Measurements from ENCODE around the gene KLF7. TPM values are rescaled to one million over a fixed set of nuclear protein-coding genes. Genes with fewer than 3 reads are reported as not detected.

The KLF7 gene
- total and polyA plus RNA-seq, 5 donors from 2014 or later: 5.9 to 64.3 (median 9.3) TPM

DNA sequence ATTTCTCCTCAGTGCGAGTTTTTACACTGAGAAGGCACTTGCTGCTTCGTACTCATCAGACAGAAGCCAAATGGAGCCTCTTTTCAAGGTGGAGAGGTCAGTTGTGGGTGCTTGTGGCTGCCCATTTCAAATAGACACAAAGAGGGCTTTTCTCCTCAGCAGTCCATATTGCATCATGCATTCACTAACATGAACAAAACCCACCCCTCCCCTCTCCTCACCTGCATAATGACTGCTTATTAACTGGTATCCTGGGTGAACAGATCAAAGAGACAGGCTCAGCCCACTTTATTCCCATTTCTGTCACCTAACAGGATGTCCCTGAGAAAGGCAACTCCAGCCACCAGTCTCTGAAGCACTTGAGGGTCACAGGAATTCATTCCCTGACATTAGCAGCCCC is 28.9 kb downstream of the KLF7 start:
- Histone ChIP-seq H3K4me1 (ENCODE audit: control insufficient read depth, insufficient read depth, low read length, poor library complexity, severe bottlenecking) (peaks cover 19% of the 10 kb centered on the region), H3K9me3 (ENCODE audit: control insufficient read depth in 2 of 2, low read length in 2 of 2) (no peaks in the 10 kb centered on the region), H3K36me3 (ENCODE audit: control insufficient read depth, insufficient read depth, low read length) (no peaks in the 10 kb centered on the region), H3K4me3 (ENCODE audit: low read depth, low read length) (no peak overlapping the region), H3K27me3 (ENCODE audit: control insufficient read depth, insufficient read depth, low read length) (no peaks in the 10 kb centered on the region), H3K27ac (ENCODE audit: insufficient read depth, low read length, poor library complexity, severe bottlenecking) (no peak overlapping the region)
- Mint-ChIP-seq H3K27me3 (no peaks in the 10 kb centered on the region), H3K4me1 (peaks cover 16 to 85% (median 41%) of the 10 kb centered on the region in 4 donors), H3K27ac (no peak overlapping the region), H3K36me3 (peaks cover 37% of the 10 kb centered on the region), H3K9me3 (peaks cover 0 to 2% (median 0%) of the 10 kb centered on the region in 7 donors), H3K4me3 (no peak overlapping the region)
- DNase-seq (no peak), ATAC-seq (ENCODE audit: low read depth in 2 of 2) (no peak)

DNA sequence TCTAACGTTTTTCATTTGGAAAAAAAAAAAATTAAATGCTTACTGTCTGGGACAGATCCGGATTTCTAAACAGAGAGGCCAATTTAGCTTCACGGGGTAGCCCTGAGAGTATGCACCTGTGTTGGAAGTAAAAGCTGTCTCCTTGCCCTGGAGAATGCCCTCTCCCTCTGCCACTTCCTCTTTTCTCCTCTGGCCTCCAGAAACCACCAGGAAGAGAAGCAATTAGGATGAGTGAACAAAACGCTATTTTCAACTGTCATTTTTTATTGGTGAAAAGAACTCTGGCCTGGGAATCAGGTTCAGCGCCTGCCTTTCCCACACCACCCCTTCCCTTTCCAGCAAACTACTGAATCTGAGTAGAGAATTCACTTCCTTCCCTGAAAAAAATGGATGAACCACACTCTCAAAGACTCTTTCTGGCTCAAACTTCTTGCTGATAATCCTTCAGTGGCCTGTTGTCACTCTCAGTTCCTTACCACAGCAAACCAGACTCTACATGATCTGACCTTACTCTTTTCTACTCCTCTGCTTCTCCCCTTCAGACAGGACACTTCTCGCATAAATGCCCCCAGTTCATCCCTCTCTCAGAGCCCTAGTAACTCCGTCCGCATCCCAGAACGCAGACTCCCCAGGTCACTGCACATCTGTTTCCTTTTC is 29.8 kb downstream of the KLF7 start:
- Mint-ChIP-seq H3K27ac (peak overlapping the region; percentile 21 to 88 (median 74)), H3K27me3 (no peaks in the 10 kb centered on the region), H3K4me3 (peak overlapping the region in 2 of 4 donors; percentile 4 to 44), H3K4me1 (peaks cover 20 to 83% (median 39%) of the 10 kb centered on the region in 4 donors), H3K9me3 (peaks cover 0 to 2% (median 0%) of the 10 kb centered on the region in 7 donors), H3K36me3 (peaks cover 42% of the 10 kb centered on the region)
- Histone ChIP-seq H3K36me3 (ENCODE audit: control insufficient read depth, insufficient read depth, low read length) (no peaks in the 10 kb centered on the region), H3K27me3 (ENCODE audit: control insufficient read depth, insufficient read depth, low read length) (no peaks in the 10 kb centered on the region), H3K4me1 (ENCODE audit: control insufficient read depth, insufficient read depth, low read length, poor library complexity, severe bottlenecking) (peaks cover 10% of the 10 kb centered on the region), H3K4me3 (ENCODE audit: low read depth, low read length) (no peak overlapping the region), H3K27ac (ENCODE audit: insufficient read depth, low read length, poor library complexity, severe bottlenecking) (no peak overlapping the region), H3K9me3 (ENCODE audit: control insufficient read depth in 2 of 2, low read length in 2 of 2) (no peaks in the 10 kb centered on the region)
- ATAC-seq (ENCODE audit: low read depth in 2 of 2): no peak
- no peak for DNase-seq

GRCh38 chr2:207135340-207135739 is 30.4 kb downstream of the KLF7 start:
- DNase-seq: peak in 1 of 3 donors; percentile 20
- Mint-ChIP-seq H3K4me1 (peaks cover 20 to 80% (median 38%) of the 10 kb centered on the region in 4 donors), H3K27ac (peak overlapping the region; percentile 37 to 88 (median 39)), H3K4me3 (peak overlapping the region in 2 of 4 donors; percentile 21 to 37), H3K9me3 (peaks cover 0 to 2% (median 0%) of the 10 kb centered on the region in 7 donors), H3K27me3 (no peaks in the 10 kb centered on the region), H3K36me3 (peaks cover 42% of the 10 kb centered on the region)
- H3K4me1 ChIP-seq (ENCODE audit: control insufficient read depth, insufficient read depth, low read length, poor library complexity, severe bottlenecking): peaks cover 10% of the 10 kb centered on the region
- ATAC-seq (ENCODE audit: low read depth in 2 of 2): no peak
- H3K27ac ChIP-seq (ENCODE audit: insufficient read depth, low read length, poor library complexity, severe bottlenecking): no peak overlapping the region
- H3K9me3 ChIP-seq (ENCODE audit: control insufficient read depth in 2 of 2, low read length in 2 of 2): no peaks in the 10 kb centered on the region
- no peaks in the 10 kb centered on the region for H3K36me3 ChIP-seq (ENCODE audit: control insufficient read depth, insufficient read depth, low read length)
- no peaks in the 10 kb centered on the region for H3K27me3 ChIP-seq (ENCODE audit: control insufficient read depth, insufficient read depth, low read length)
- H3K4me3 ChIP-seq (ENCODE audit: low read depth, low read length): peak overlapping the region; percentile 16

- Mint-ChIP-seq H3K9me3 (peaks cover 0 to 4% (median 0%) of the 10 kb centered on the region in 7 donors), H3K4me3 (no peak overlapping the region), H3K36me3 (peaks cover 38% of the 10 kb centered on the region), H3K4me1 (peaks cover 24 to 81% (median 41%) of the 10 kb centered on the region in 4 donors), H3K27me3 (no peaks in the 10 kb centered on the region), H3K27ac (peak overlapping the region in 1 of 3 donors; percentile 57)
- H3K27me3 ChIP-seq (ENCODE audit: control insufficient read depth, insufficient read depth, low read length): no peaks in the 10 kb centered on the region
- H3K9me3 ChIP-seq (ENCODE audit: control insufficient read depth in 2 of 2, low read length in 2 of 2): no peaks in the 10 kb centered on the region
- H3K27ac ChIP-seq (ENCODE audit: insufficient read depth, low read length, poor library complexity, severe bottlenecking): no peak overlapping the region
- H3K4me3 ChIP-seq (ENCODE audit: low read depth, low read length): no peak overlapping the region
- H3K36me3 ChIP-seq (ENCODE audit: control insufficient read depth, insufficient read depth, low read length): no peaks in the 10 kb centered on the region
- no peak for ATAC-seq (ENCODE audit: low read depth in 2 of 2)
- H3K4me1 ChIP-seq (ENCODE audit: control insufficient read depth, insufficient read depth, low read length, poor library complexity, severe bottlenecking): peaks cover 10% of the 10 kb centered on the region
- DNase-seq: no peak
Observed at GRCh38 chr2:207133820-207134519, 31.8 kb downstream of the KLF7 start.

GRCh38 chr2:207133458-207133819 is 32.3 kb downstream of the KLF7 start:
- Mint-ChIP-seq H3K36me3 (peaks cover 38% of the 10 kb centered on the region), H3K9me3 (peaks cover 0 to 4% (median 0%) of the 10 kb centered on the region in 7 donors), H3K4me1 (peaks cover 24 to 82% (median 43%) of the 10 kb centered on the region in 4 donors), H3K4me3 (no peak overlapping the region), H3K27me3 (no peaks in the 10 kb centered on the region), H3K27ac (peak overlapping the region in 1 of 3 donors; percentile 57)
- DNase-seq (no peak), ATAC-seq (ENCODE audit: low read depth in 2 of 2) (no peak)
- H3K4me1 ChIP-seq (ENCODE audit: control insufficient read depth, insufficient read depth, low read length, poor library complexity, severe bottlenecking): peaks cover 10% of the 10 kb centered on the region
- no peak overlapping the region for H3K4me3 ChIP-seq (ENCODE audit: low read depth, low read length)
- no peaks in the 10 kb centered on the region for H3K27me3 ChIP-seq (ENCODE audit: control insufficient read depth, insufficient read depth, low read length)
- no peak overlapping the region for H3K27ac ChIP-seq (ENCODE audit: insufficient read depth, low read length, poor library complexity, severe bottlenecking)
- no peaks in the 10 kb centered on the region for H3K36me3 ChIP-seq (ENCODE audit: control insufficient read depth, insufficient read depth, low read length)
- no peaks in the 10 kb centered on the region for H3K9me3 ChIP-seq (ENCODE audit: control insufficient read depth in 2 of 2, low read length in 2 of 2)

GRCh38 chr2:207132019-207132418 is 33.7 kb downstream of the KLF7 start:
- H3K36me3 Mint-ChIP-seq: peaks cover 38% of the 10 kb centered on the region
- peaks cover 0 to 4% (median 0%) of the 10 kb centered on the region in 7 donors for H3K9me3 Mint-ChIP-seq
- ATAC-seq (ENCODE audit: low read depth in 2 of 2) (no peak), DNase-seq (no peak)
- peak overlapping the region in 1 of 3 donors; percentile 68 for H3K27ac Mint-ChIP-seq
- no peaks in the 10 kb centered on the region for H3K27me3 Mint-ChIP-seq
- no peak overlapping the region for H3K4me3 Mint-ChIP-seq
- Histone ChIP-seq H3K27ac (ENCODE audit: insufficient read depth, low read length, poor library complexity, severe bottlenecking) (no peak overlapping the region), H3K4me3 (ENCODE audit: low read depth, low read length) (no peak overlapping the region), H3K4me1 (ENCODE audit: control insufficient read depth, insufficient read depth, low read length, poor library complexity, severe bottlenecking) (peaks cover 10% of the 10 kb centered on the region), H3K36me3 (ENCODE audit: control insufficient read depth, insufficient read depth, low read length) (no peaks in the 10 kb centered on the region), H3K9me3 (ENCODE audit: control insufficient read depth in 2 of 2, low read length in 2 of 2) (no peaks in the 10 kb centered on the region), H3K27me3 (ENCODE audit: control insufficient read depth, insufficient read depth, low read length) (no peaks in the 10 kb centered on the region)
- peaks cover 24 to 75% (median 40%) of the 10 kb centered on the region in 4 donors for H3K4me1 Mint-ChIP-seq

- H3K4me1 Mint-ChIP-seq: peaks cover 24 to 76% (median 43%) of the 10 kb centered on the region in 4 donors
- H3K27ac ChIP-seq (ENCODE audit: insufficient read depth, low read length, poor library complexity, severe bottlenecking): no peak overlapping the region
- H3K4me1 ChIP-seq (ENCODE audit: control insufficient read depth, insufficient read depth, low read length, poor library complexity, severe bottlenecking): peaks cover 10% of the 10 kb centered on the region
- H3K9me3 ChIP-seq (ENCODE audit: control insufficient read depth in 2 of 2, low read length in 2 of 2): no peaks in the 10 kb centered on the region
- peak overlapping the region in 2 of 3 donors; percentile 52 to 68 for H3K27ac Mint-ChIP-seq
- no peak overlapping the region for H3K4me3 Mint-ChIP-seq
- H3K9me3 Mint-ChIP-seq: peaks cover 0 to 4% (median 0%) of the 10 kb centered on the region in 7 donors
- no peak for ATAC-seq (ENCODE audit: low read depth in 2 of 2)
- no peak overlapping the region for H3K4me3 ChIP-seq (ENCODE audit: low read depth, low read length)
- H3K27me3 ChIP-seq (ENCODE audit: control insufficient read depth, insufficient read depth, low read length): no peaks in the 10 kb centered on the region
- peaks cover 38% of the 10 kb centered on the region for H3K36me3 Mint-ChIP-seq
- H3K27me3 Mint-ChIP-seq: no peaks in the 10 kb centered on the region
- H3K36me3 ChIP-seq (ENCODE audit: control insufficient read depth, insufficient read depth, low read length): no peaks in the 10 kb centered on the region
- no peak for DNase-seq
Observed at GRCh38 chr2:207131594-207131993, 34.2 kb downstream of the KLF7 start.
